Measurements from ENCODE around the gene AFTPH.

The AFTPH gene

GRCh38 chr2:64540615-64541014 lies 16.5 kb downstream of the AFTPH start:
- DNase-seq (ENCODE audit: low spot score) = no peak

DNA sequence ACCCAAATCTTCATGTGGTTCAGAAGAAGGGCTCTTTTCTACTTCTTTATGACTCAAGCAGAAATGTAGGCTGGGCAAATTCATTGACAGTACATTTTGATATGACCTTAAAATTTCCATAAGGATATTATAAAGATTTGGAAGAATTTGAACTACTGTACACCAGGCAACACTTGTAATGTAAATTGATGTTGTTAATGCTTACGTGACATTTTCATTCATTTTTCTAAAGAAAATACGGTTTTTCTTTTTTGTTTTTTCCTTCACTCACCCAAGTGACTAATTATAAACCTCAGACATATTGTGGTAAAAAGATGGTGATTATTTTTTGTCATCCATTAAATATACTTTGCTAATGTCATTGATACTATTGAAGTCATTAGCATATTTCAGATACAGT lies 17.4 kb downstream of the AFTPH start:
- DNase-seq (ENCODE audit: low spot score) = no peak

- DNase-seq (ENCODE audit: low spot score) = no peak
Observed at GRCh38 chr2:64542071-64543007, 18.2 kb downstream of the AFTPH start.

DNA sequence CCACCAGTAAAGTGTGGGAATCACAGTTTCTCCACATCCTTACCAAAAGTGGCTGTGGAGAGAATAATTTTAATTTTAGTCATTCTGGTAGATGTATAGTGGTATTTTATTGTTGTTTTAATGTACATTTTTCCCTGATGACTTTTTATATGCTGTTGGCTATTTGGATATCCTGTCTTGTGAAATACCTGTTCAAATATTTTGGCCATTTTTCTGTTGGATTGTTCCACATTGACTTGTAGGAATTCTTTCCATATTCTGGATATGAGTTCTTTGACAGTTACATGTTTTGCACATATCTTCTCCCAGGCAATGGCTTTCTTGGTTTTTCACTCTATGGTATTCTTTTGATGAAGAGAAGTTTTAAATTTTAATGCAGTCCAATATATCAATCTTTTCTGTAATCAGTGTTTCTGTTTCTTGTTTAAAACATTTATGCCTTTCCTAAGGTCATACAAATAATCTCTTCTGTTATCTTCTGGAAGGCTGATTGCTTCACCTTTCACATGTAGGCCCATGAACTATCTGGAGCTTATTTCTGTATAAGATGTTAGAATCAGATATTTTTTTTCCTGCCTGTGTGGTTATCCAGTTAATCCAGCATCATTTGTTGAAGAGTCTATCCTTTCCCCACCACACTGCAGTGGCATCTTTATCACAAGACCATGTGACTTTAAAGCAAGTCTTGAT lies 19.0 kb downstream of the AFTPH start:
- no peak for DNase-seq (ENCODE audit: low spot score)

- no peak for DNase-seq (ENCODE audit: low spot score)
Observed at GRCh38 chr2:64548761-64549160, 24.6 kb downstream of the AFTPH start.

GRCh38 chr2:64550042-64550441 lies 25.9 kb downstream of the AFTPH start:
- DNase-seq (ENCODE audit: low spot score) = no peak

GRCh38 chr2:64551851-64552250 lies 27.7 kb downstream of the AFTPH start:
- DNase-seq (ENCODE audit: low spot score) = no peak

- no peak for DNase-seq (ENCODE audit: low spot score)
Observed at GRCh38 chr2:64554117-64554516, 30.0 kb downstream of the AFTPH start.

GRCh38 chr2:64558445-64559081 lies 34.4 kb downstream of the AFTPH start:
- no peak for DNase-seq (ENCODE audit: low spot score)

- DNase-seq (ENCODE audit: low spot score) = no peak
Observed at GRCh38 chr2:64562148-64562784, 38.1 kb downstream of the AFTPH start.

DNA sequence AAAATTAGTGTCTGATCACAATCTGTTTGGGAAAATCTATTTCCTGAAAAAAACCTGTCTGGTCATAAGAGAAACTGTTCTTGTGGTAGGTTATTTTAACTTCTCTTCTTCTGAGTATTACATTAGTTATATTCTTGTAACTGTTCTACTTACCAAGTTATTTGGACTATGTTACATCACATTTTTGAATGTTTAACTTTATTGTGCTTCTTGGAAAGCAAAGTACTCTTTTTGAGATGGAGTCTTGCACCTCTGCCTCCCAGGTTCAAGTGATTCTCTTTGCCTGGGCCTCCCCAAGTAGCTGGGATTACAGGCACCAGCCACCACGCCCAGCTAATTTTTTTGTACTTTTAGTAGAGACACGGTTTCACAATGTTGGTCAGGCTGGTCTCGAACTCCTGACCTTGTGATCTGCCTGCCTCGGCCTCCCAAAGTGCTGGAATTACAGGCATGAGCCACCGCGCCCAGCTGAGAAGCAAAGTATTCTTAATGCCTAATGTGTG lies 39.4 kb downstream of the AFTPH start:
- DNase-seq (ENCODE audit: low spot score) = no peak

- no peak for DNase-seq (ENCODE audit: low spot score)
Observed at GRCh38 chr2:64565949-64566710, 42.0 kb downstream of the AFTPH start.

DNA sequence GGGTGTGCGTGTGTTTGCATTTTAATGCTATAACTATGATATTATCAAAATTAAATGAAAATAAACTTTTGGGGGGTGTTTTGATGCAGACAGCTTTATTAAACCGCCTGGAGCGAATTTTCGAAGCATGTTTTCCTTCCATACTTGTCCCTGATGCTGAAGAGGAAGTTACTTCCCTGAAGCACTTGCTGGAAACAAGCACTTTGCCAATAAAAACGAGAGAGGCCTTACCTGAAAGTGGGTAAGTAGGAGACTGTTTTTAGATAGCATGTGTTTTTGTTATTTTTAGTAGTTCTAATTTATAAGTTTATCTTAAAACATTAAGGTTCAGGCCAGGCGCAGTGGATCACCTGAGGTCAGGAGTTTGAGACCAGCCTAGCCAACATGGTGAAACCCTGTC lies 43.3 kb downstream of the AFTPH start:
- no peak for DNase-seq (ENCODE audit: low spot score)

DNA sequence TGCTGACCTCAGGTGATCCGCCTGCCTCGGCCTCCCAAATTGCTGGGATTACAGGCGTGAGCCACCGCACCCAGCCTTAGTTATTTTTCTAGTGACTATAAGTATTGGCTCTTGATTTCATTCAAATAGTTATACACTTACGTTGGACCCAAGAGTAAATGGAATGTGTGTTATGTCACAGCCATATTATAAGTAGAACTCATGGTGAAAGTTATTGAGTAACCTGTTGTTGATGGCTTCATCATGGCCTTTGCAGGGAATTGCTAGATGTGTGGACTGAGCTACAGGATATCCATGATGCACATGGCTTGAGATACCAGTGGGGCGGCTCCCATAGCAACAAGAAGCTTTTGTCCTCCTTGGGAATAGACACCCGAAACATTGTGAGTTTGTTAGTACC lies 44.7 kb downstream of the AFTPH start:
- DNase-seq (ENCODE audit: low spot score) = no peak

DNA sequence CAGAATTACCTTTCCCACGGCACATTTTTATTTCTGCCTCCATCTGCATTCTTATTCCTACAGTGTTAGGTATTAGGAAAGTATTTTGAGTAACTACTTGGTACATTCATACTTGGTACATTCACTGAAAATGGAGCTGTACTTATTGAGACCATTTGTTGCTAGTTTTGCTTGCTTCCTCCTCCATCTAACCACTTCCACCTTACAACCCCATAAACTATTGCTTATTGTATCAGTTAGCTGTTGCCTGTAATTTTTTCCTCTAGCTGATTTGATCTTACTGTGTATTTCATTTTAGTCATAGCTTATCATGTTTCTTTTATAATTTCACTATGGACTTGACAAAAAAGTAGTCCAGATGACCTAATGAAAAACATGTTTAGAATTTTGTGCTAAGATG lies 50.7 kb downstream of the AFTPH start:
- no peak for DNase-seq (ENCODE audit: low spot score)

GRCh38 chr2:64581018-64581417 lies 56.9 kb downstream of the AFTPH start:
- DNase-seq (ENCODE audit: low spot score) = no peak

DNA sequence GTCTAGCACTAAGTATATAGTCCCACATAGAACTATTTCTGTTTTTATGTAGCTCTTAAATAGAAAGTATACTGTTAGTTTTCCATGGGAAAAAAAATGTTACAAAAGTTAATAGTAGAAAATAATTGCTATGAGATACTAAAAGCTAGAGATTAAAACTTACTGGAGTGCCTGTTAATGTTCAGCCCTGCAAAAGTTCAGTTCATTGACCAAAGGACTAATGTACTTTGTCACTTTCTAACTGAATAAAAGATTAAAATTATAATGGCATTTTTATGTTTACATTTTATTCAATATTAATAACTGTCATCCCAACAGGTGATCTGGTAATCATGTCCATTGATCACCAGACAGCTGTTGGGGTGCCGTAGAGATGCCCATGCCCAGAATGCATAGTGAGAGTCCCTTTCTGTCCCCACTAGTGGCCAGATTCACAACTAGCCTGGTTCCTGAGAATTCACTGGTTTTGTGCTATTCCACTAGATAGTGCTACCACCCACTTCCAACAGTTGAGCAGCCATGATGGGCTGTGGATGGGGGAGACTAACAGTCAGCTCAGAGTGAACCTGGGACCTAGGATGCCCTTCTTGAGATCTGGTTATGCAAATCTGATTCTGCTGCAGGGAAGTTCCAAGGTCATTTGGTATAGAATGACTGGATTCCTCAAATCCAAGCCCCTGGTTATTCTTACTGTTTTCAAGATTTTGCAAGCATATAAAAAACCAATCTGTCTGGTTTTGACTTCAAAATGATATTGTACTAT lies 57.8 kb downstream of the AFTPH start:
- no peak for DNase-seq (ENCODE audit: low spot score)

DNA sequence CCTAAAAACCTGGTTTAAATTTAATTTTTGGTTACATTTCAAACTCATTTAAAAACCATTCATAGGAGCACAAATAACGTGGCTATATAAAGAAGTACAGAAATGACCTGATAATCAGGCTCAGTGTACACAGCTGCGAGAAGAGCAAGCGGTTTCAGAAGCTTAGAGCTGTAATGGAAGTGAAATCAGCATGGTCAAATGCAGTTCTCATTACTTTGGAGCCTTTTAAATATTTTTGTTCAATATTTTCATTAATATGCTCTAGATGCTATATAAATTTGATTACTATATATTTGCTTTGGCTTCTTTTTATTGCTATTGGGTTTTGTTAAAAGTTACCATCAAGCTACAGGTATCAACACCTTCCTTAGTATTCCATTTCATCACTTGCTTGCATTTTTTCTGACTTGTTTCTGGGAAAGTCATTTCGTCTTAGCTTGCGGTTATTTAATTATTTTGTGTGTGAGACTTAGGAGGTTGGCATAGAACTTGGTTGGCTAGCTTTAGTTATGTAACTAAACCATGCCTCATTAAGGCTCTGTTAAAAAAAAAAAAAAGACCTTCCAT lies 58.7 kb downstream of the AFTPH start:
- no peak for DNase-seq (ENCODE audit: low spot score)

DNA sequence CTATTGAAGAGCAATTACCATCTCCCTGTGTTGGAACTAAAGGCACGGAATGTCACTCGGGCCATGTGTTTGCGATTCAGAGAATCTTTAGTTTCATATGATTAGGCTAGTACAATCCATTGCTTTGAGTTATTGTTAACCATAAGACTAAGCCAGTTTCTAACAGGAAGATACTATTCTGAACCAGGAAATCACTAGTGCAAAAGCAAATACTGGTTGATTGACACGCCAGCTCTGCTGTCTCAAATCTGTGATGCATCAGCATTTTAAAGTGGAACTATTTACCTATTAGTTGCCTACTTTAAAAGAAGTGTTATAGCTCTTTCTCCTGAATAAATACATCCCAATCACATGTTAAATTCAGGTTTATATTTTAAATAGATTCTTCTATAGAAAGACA lies 61.9 kb downstream of the AFTPH start:
- no peak for DNase-seq (ENCODE audit: low spot score)

GRCh38 chr2:64586883-64587481 lies 62.9 kb downstream of the AFTPH start:
- DNase-seq (ENCODE audit: low spot score) = no peak

Data from AG08396 (cell line).